Endometrial microvascular endothelial cells (primary cell): ENCODE measurements around the gene PTP4A2. TPM values are rescaled to one million over a fixed set of nuclear protein-coding genes. Genes with fewer than 3 reads are reported as not detected.
"Not testable (repeated sequence)": the region's sequence is repeated elsewhere in the genome, so short reads cannot be mapped to it uniquely, and the experiment has no call there.

ENCODE experiments used
- in situ Hi-C: cut with HindIII; loops from 2 replicates; pipeline ENCODE4 v1.10.0; 2017; ENCODE audit warnings: low sequenced_read_pairs, low pct_unique_long_range_greater_than_20kb; ENCODE audit errors: inconsistent ontology term
- total RNA-seq: library from RNA; depleted of rRNA; stranded (reverse); fragments of >200 nt; gene quantifications from one replicate; pipeline ENCODE4 v1.2.3, GENCODE V29; 2015; ENCODE audit errors: inconsistent ontology term

Gene PTP4A2
- total RNA-seq, 1 donor from 2014 or later: 293 TPM

DNA sequence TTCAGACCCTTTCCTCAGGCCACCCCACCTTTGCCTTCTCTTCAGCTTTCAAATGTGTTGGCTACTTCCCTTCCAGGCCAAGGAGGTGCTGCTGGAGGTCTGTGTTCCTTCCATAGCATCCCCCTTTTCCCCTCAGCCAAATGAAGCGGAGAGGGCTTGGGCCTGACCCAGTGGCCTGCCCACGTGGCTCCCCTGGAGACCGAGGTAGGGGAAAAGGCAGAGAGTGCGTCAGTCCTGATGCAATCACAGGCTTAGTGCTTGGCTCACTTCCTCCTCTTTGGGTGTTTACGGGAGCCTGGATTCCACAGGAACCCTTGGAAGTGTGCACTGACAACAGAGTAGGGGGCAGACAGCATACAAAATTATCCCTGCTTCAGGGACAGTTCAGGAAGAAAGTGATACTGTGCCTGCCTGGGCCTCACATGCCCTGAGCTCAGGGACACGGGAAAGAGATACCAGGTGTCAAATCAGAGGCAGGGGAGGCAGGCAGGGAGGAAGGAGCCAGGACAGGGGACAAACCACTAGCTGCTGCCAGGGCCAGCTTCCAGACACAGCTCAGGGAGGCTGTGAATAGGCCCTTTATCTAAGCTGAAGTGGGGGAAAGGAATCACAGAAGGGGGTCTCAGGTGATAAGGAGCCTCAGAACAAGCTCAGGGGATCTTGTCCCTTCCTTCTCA lies 16.6 kb upstream of the PTP4A2 start:
- in situ Hi-C loops: no loop called here

DNA sequence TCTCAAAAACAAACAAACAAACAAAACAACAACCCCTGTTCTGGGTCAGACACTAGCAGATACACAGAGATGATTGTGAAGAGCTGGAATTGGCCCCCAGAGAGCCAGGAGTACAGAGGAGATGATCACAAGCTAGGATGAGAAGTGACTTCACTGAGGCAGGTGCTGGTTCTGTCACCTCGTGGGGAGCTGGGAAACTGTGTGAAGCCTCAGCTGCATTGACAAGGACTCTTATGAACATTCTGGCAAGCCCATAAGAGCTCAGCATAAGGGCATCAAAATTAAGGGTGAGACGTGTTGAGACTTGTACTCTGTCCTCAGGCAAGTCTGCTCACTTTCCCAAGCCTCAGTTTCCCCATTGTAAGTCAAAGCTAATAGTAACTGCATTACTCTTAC lies 14.7 kb upstream of the PTP4A2 start:
- in situ Hi-C loops: no loop called here

DNA sequence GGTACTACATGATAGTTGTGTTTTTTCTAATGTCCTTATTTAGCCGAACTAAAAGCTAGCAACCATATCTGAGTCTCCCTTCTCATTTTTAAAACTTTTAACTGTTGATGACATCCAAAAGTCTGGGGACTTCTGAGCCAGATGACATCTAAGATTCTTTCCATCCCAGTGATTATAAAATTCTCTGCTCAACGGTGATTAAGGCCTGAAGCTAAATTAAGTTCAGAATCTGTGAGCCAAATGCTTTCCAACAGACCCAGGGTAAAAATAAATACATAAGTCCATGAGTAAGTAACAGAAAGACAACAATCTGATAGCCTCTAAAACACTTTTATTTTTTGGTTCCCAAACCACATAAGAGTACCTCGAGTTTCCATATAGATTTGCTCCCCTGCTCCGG lies 13.1 kb upstream of the PTP4A2 start:
- in situ Hi-C loops: no loop called here

DNA sequence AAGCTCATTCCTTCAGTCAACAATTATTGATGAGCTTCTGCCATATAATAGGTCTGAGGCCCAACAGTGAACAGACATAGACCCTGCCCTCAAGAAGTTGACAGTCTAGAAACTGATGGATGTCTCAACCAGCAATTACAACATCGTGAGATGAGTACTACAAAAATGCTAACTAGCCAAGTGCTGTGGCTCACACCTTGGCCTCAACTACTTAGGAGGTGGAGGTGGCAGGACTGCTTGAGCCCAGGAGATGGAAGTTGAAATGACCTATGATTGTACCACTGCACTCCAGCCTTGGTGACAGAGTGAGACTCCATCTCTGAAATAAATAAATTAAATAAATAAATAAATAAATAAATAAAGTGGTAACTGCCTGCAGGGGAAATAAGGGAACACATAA lies 11.7 kb upstream of the PTP4A2 start:
- in situ Hi-C loops: no loop called here

DNA sequence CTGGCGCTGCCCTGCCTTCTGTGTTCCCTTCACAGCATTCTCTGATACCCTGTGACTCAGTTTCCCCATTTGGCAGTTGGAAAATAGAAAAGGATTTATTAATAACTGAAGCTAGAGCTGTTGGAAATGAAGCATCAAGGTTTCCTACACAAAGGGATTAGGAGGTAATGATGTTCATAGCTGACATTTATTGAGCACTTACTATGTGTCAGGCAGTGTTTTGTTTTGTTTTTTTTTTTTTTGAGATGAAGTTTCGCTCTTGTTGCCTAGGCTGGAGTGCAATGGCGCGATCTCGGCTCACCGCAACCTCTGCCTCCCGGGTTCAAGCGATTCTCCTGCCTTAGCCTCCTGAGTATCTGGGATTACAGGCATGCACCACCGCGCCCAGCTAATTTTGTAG lies 7.5 kb upstream of the PTP4A2 start:
- in situ Hi-C loops: not testable (repeated sequence)

DNA sequence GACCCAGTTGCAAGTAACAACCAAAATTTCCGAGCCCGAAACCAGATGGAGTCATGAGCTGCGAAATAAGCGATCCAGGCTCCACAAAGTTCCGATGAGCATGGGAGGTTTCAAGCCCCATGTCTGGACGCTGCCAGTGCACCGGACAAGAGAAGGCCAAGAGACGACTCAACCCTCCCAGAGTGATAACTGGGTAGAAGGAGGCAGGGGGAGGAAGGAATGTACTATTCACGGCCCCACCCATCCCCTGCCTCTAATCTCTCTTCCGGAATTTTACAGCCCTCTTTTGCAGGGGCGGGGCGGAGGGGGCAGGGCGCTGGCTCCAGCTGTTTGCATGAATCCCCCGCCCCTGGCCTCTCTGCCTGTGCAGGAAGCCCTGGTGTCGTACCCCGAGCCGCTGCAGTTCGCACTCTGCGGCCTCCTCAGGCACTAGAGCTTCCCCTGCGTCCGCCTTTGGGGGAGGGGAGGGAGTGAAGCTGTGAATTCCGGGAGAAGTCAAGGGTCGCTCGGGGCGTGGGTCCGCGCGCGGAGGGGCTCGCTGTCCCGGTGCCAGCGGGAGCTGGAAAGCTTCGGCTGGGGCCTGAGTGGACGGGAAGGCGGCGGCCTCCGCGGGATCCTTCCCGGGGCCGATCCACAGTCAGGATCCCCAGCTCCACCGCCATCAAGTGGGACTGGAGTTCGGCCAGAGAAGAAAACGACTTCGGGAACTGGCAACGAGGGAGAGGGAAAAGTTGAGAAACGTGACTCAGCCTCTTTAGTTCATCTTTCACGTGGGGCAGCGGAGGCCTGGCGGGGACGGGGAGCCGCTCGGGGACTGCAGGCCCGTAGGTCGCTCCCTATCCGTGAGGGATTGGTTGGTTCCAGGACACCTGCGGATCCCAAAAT lies 6.3 kb upstream of the PTP4A2 start:
- in situ Hi-C loops: no loop called here

DNA sequence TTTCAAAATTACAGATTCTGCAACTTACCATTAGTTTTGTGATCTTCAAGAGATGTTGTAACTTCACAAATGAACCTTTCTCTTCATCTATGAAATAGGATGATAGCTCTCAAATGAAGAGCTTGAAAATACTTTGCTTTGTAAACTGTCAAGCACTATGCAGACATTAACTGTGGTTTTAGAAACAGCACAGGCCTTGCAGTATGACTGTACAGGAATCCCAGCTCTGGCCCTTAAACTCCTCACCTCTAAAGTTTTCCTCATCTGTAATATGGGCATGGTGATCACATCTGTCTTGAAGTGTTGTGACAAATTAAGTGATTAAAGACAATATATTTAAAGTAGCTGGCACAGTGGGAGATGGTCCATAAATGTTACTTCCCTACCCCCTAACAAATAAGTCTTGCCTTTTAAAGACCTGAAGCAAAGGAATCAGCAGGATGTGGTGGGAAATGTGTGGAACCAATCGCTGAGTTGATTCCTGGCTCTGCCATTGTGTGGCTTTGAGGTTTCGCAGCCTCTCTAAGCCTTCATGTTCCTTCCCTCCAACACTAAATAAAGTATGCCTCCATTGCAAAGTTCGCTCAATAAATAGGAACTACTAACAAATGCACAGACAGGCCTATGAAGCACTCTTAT lies 5.5 kb upstream of the PTP4A2 start:
- in situ Hi-C loops: no loop called here

DNA sequence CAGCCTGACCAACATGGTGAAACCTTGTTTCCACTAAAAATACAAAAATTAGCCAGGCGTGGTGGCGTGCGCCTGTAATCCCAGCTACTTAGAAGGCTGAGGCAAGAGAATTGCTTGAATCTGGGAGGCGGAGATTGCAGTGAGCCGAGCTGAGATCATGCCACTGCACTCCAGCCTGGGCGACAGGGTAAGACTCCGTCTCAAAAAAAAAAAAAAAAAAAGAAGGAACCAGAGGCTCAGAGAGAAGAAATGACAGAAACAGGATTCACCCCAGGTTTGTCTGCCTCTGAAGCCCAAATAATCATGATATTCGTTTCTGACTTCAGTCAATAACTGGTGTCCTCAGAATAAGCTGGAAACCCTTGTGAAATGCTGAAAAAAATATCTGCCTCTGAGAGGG lies 3.9 kb upstream of the PTP4A2 start:
- in situ Hi-C loops: not testable (repeated sequence)

DNA sequence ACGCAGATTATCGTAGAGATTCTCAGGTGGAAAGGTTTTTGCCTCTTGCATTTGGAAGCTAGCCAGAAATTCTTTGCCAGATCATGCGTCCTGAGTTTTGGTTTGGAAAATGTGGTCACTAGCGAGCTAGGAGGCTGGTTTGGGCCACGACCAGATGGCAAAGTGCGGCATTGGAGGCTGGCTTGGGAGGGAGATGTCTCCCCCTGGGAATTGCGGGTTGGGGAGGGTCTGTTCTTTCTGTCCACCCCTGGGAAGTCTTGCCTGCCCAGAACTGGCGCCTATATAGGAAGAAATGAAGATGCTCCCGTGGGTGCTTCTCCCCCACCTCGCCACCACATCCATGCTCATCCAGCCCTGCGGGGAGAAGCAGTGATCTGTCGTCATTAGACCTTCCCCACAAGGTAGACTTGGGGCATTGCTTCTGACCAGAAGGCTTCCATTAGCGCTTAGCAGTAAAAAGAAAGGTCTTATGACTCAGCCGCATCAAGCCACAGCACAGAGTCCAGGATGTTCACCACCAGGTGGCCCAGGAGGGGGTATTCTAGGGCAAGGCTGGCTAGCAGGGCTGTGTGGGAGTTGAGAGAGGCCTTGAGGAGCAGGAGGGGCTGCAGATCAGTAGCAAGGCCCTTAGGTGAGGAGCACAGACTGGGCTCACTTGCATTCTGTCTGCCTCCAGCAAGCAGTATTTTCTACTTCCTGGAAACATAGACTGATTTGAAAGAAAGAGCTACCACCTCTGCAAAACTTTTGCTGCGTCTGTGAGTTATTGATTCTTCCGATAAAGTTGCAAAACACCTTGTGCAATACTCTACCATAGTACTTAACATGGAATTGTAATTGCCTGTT lies 1.5 kb upstream of the PTP4A2 start:
- in situ Hi-C loops: no loop called here

DNA sequence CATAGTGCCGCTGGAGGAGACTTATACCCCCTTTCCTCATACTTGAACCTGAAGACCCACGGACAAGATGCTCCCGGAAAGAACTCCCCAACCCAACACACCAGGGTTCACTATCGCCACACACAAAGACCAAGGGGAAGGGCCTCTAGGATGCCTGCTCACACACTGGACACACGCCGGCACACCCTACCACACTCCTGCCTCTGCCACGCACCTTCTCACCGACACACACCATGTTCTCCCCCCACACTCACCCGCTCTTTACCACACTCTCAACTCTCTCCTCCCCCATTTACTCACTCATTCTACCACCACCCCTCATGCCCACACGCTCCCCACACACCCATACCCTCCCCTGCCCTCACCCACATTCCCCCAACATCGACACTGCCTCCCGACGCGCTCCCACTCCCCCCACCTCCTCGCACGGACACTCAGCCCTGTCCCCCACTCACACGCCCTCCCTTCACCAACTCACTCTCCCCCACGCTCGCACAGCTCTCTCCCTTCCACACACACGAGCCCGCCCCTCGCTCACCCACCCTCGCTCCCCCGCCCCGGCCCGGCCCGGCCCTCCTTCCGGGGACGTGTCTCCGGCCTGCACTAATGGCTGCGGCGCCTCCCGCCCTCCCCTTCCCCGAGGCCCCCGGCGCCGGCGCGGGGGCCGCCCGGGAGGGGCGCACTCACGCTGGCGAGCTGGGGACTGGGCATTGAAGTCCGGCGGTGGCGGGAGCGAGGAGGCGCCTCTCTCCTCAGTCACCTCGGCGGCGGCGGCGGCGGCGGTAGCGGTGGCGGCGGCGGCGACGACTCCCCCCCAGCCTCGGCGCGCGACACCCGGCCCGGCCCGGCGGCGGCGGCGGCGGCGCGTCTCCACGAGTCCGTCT lies 626 bp downstream of the PTP4A2 start:
- in situ Hi-C loops: no loop called here

DNA sequence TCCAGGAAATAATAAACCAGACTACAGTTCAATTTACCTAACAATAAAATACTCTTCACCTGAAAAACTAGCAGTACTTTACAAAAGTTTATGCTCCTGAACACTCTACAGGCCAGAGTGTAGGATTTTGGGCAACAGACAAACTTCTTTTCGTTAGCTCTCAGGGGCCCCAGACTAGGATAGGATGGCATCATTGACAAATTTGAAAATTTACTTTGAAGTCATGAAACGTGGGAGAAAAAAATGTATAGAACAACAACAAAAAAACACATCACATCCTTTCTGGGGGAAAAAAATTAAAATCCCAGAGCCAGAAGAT lies 1.2 kb downstream of the PTP4A2 start:
- in situ Hi-C loops: no loop called here

DNA sequence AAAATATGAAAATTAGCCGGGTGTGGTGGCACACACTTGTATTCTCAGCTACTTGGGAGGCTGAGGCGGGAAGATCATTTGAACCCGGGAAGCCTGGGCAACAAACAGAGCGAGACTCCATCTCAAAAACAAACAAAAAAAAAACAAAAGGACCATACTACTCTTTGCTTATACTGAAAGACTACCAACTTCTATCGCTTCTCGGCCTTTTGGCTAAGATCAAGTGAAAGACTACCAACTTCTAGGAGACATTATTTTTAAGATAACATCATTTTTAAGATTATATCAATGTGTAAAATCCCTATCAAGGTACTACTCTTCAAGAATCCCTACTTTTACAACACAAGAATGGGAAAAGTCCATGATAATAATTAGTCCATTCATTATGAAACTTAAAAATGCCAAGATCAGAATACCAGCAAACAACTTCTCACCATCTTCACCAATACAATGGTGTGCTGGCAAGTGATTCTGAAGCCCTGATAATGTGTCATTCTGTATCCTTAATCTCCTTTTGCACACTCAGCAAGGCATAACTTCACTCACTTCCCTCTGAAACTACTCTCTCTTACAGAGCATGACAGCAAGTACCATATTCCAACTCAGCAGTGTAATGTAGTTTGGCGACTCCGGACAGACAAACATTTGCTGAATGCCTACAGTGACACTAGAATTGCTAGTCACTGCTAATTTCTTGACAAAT lies 1.7 kb downstream of the PTP4A2 start:
- in situ Hi-C loops: no loop called here

DNA sequence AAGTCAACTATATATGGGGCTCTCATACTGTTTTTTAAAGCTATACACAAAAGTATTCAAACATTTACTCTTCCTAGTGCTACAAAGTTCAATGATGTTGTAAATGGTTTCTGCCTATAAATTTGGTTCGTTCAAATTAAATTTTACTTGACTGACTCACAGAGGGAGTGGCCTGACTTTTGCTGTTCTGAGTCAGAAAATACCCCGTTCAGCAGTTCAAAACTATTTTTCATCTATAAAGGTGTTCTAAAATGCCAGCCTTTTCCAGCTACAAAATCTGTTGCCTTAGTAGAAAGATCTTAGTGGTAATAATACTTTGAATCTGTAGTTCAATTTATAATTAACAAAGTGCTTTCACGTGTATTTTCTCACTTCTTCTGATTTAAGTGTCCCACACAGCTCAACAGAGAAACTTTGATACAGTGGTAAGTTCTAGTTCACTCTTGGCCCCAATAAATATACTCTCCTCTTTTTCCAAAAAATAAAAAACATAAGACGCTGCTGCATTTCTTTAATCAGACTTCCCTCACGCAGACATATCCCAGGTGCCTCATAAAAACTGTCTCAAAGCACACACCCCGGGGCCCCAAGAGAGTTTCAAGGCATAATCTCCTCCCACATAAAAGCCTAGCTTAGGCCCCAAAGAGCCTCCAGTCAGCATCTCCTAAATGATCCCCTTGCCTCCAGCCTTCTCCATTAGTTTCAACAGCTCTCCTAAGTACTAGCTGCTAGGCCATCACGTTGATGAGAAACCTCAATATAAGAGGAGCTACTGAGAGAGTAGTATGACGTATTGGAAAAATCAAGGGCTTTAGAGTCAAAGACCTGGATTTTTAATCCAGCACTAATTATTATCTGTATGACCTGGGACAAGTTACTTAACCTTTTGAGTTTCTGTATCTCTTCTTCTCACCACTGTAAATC lies 3.2 kb downstream of the PTP4A2 start:
- in situ Hi-C loops: no loop called here

DNA sequence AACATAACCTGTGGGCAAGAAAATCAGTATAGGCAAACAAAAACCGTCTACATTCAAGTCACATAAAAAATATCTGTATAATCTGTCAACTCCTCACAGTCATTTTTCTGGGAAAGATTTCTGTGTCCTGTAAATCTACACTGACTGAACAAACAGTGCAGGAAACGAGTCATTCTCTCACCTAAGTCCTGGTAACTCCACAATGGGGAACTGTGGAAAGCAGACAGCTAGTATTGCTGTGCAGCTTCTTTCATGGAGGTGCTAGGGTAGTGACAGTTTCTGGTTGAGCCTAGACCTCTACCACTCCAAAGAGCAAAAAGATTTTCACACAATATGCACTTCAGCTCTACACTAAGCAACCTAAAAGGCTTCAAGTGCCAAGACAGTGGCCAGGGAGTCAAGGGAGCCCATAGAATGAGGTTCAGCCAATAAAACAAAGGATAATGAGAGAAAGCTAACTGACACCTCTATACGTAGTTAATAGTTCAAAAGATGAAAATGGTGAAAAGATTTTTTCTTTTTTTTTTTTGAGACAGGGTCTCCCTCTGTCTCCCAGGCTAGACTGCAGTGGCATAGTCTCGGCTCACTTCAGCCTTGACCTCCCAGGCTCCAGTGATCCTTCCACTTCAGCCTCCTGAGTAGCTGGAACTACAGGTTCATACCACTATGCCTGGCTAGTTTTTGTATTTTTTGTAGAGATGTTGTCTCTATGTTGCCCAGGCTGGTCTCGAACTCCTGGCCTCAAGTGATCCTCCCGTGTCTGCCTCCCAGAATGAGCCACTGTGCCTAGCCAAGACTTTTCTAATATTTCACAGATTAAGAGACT lies 5.5 kb downstream of the PTP4A2 start:
- in situ Hi-C loops: no loop called here

DNA sequence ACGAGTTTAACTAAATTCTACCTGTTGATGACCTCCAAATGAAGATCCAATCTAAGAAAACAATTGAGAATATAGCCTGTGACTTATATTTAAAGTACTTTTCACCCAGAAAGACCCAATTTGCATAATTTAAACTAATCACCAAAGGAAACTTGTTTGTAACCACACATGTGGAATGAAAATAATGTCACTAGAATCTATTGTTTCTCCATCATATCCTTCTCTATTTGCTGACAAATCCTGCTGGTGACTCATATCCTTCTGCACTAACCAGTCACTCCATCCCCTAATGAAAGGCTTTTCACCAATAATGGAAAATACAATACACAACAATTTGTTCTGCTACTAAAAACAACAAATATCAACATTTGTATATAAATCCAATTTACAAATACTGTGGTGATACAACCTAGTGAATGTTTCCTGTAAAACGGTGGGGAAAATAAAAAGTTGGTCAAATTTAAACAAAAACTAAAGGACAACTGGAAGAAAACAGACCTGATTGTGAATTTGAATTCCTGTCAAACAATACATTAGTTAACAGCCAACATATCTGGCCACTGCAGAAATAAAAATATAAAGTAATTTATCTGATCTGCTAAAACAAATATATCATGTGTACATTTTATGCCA lies 6.5 kb downstream of the PTP4A2 start:
- in situ Hi-C loops: no loop called here
